HG02759 (cell line): ENCODE results near the gene TRIO.
"Not testable (repeated sequence)": the region's sequence is repeated elsewhere in the genome, so short reads cannot be mapped to it uniquely, and the experiment has no call there.

Experiments used
- ATAC-seq: cut with Tn5 transposase; IDR thresholded peaks from one replicate; pipeline ENCODE4 v1.9.1; 2021; ENCODE audit warnings: mild to moderate bottlenecking, moderate library complexity; ENCODE audit not compliant: unreplicated experiment

The TRIO gene

DNA sequence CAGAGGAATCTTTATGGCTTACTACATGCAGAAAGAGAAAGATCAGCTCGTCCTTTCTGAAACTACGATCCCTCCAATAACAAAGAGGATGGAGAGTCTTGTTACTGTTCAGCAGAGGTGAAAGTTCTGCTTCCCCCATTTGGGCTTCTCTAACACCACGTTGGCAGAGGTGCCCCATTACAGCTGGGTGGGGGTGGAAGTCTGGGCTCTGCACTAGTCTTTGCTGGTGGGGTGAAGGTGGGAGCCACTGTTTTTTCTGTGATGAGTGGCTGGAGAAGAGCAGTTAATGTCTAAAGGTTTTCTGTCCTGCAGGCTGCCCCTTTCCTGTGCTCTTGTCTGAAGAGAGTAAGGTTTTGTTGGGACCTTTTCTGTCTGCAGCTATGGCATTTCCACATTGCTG lies 373.8 kb downstream of the TRIO start:
- no peak for ATAC-seq

DNA sequence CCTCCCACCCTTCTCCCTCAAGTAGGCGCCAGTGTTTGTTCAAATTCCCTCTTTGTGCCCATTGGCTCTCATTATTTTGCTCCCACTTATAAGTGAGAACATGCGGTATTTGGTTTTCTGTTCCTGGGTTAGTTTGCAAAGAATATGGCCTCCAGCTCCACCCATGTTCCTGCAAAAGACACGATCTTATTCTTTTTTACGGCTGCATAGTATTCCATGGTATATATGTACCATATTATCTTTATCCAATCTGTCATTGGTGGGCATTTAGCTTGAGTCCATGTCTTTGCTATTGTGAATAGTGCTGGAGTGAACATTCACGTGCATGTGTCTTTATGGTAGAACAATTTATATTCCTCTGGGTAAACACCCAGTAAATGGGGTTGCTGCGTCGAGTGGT lies 375.5 kb downstream of the TRIO start:
- no peak for ATAC-seq

DNA sequence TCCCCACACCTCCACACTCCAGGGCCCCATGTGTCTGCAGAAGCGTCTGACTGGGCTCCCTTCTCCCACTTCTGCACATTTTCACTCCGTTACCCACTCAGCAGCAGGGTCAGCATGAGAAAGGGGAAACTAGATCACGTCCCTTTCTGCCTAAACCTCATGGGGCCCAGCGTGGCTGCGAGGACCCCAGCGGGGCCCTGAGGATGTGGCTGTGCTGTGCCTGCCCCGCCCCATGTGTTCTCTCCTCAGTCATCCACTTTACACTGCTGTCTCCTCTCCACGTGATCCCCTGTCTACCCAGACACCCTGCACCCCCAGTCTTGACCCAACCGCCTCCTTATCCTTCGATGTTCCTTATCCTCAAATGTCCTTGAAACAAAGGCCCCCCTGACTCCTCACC lies 378.6 kb downstream of the TRIO start:
- no peak for ATAC-seq

DNA sequence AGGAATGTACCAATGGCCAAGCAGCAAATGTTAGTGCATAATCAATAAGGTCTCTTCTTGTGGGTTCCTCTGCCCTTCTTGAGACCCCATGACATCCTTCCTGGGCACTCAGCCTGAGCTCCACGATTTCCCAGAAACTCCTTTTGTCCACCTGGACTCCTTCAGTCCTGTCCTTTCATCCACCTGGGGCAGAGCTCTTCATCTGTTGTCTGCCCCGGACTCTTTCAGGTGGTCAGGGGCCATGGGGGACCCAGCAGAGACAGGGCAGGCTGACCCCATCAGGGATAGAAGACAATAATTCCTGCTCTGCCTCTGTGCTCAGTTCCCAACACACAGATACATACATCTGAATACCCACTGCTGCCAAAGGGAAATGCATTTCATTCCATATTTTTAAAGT lies 379.6 kb downstream of the TRIO start:
- ATAC-seq: no peak

DNA sequence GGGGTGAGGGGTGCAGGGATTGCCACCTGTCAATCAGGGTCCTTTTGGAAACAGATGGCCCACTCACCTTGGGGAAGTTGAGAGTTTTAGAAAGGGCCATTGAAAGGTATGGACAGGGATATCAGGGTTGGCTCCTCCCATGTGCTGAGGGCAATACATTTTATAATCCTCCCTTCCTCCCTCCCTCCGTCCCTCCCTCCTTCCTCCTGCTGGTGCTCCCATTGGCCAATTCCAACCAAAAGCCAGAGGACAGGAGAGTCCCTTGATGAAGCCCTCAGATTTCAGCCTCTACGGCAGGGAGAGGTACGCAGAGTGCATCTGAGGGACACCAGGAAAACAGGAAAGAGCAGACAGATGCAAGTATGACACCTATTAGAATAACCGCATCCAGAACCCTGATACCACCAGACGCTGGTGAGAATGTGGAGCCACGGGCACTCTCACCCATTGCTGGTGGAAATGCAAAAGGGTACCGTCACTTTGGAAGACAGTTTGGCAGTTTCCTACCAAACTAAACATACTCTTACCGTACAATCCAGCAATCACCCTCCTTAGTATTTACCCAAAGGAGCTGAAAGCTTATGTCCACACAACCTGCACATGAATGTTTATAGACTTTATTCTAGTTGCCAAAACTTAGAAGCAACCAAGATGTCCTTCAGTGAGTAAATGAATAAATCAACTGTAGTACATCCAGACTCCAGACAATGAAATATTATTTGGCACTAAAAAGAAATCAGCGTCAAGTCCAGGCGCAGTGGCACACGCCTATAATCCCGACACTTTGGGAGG lies 380.3 kb downstream of the TRIO start:
- ATAC-seq: no peak

DNA sequence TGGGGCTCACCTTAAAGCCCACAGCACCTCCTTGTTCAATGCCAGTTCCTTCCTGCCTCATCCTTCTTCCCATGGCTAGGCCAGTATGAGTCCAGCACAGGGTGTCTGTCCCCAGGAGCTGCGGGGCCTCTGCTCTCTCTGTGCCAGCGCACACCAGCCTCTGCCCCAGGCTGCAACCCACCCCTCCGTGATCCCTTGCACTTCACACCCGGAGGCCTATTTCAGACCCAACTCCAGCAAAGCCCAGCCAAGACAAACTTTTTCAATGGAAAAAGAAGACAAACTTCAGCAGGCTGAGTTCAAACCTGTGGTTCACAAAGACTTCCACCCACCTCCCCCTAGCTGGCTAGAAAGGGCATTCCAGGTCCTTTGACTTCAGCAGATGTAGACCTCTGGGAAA lies 382.3 kb downstream of the TRIO start:
- ATAC-seq: no peak

DNA sequence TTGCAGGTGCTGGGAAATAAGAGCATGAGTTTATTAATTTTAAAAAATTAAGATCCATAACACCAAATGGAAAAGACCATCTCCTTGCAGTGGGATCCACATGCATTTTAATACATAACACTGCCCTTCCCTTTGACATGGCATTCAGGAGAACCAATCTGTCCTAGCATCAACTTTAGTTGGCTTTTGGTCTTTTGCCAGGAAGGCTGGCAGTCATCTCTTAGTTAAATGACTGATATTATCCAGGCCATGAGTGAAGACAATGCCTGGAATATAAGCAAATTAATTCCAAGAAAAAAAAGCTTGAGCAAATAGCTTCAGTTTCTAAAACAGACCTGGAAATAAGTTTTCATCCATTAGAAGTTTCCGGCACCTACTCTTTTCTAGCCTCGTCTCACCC lies 383.4 kb downstream of the TRIO start:
- ATAC-seq: no peak

DNA sequence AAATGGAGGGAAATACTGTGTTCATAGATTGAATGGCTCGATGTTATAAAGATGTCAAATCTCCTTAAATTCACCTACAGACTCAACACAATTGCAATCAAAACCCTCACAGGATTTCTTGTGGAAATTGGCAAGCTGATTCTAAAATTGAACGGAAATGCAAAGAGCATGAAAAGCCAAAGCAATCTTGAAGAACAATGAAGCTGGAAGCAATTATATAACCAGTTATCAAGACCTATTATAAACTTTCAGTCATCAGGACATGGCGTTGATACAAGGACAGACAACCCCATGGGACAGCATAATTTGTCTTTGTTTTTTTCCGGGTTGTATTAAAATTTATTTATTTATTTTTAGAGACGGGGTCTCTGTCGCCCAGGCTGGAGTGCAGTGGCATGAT lies 385.0 kb downstream of the TRIO start:
- ATAC-seq: no peak

DNA sequence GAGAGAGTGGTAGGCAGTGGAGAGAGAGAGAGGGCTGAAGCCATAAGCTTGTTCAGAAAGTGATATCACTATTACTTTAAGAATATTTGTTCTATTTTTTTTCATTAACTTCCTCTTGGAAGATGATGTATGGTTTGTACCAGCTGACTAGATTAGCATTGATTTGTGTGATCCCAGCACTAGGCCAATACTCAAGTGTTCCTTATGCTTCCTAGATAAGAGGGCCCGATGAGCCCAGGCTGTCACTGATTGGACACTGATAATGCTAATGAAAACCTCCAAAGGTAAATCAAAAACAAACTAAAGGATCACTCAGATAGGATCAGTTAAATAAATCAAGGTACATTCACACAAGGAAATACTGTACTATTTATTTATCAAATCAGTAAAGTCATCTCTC lies 385.8 kb downstream of the TRIO start:
- ATAC-seq: no peak

DNA sequence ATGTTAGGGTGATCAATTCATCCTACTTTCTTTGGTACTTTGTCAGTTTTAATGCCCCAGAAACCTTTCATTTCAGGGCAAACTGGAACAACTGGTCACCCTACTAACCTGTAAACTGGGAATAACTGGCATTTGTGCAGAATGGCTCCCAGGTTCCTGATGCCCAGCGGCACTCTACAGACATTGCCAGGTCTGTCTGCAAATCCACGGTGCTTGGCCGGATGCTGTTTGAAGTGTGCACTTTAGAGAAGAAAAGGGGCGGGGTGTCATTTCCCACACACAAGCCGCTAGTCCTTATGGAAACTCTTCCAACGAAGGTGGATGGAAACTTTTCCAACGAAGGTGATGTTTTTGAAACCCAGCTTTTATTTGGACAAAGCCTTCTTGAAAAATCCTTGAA lies 388.5 kb downstream of the TRIO start:
- no peak for ATAC-seq

DNA sequence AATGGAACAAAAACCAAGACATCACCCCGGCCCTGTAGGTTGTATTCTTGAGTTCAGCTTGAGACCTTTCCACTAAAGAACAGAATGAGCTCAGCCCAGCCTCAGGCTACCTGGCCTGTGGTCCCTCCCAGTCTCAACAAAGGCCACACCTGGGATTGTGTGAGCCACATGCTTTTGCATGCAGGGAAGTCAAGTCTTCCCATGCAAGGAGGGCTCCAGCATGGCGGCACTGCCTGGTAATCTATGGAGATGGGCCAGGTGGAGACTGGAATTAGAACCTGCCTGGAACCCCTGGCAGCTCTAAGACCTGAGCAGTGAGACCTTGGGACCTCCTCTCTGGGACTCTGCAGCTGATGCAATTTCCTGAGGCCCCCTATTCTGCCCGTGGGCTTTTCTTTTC lies 389.0 kb downstream of the TRIO start:
- ATAC-seq: no peak

DNA sequence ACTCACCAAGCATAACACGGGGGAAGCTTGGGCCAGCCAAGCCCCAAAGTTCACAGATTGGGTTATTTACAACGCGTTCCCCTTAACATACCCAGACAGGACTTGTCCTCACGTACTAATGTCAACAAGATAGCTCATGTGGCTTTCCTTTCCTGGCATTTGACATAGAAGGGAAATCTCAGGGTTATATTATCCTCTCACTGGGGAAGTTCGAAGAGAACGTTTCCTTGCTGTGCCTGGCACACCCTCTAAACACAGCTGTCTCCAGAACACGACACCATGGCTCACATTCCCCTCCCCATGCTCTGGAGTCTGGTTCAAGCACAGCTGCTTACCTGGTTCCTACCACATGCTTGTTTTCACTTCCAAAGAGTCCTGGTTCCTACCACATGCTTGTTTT lies 391.6 kb downstream of the TRIO start:
- ATAC-seq: no peak

DNA sequence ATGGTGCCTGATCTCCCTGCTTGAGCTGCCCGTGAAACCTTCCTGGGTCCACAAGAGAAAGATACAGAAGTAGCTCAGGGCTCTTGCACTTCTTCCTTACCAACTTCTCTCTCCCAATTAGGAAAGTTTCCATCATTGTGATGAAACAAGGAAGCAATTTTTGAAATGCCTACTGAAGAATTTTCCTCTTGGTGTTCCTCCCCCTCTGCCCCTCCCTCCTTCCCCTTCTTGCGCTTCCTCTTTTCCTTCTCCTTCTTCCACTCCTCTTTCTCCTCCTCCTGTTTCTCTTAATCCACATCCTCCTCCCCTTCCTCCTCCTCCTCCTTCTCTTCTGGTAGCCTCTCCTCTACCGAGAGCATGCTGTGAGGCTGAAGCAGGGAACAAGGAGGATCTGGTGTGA lies 402.2 kb downstream of the TRIO start:
- no peak for ATAC-seq

DNA sequence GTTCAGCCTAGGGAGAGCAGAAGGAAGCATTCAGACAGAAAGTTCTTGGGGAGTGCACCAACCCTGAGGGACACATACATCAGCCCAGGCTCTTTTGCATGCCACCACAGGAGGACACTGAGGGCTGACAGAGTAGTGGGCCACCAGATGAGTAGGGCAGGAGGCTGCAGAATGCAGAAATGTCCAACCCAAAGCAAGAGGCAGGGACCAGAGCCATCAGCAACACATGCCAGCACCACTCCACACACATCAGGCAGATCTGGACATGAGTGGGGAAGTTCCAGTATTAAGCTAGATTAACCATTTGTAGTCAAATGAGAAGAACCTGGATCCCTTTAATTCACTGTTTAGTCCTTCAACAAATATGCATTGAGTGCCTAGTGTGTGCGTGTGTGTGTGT lies 402.7 kb downstream of the TRIO start:
- ATAC-seq: no peak

DNA sequence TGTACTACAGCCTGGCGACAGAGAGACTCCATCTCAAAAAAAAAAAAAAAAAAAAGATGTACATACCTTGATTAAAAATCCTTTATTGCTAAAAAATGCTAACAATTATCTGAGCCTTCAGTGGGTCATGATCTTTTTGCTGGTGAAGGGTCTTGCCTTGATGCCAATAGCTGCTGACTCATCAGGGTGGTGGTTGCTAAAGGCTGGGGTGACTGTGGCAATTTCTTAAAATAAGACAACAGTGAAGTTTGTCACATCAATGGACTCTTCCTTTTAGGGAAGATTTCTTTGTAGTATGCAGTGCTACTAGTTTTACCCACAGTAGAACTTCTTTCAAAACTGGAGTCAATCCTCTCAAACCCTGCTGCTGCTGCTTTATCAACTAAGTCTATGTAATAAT lies 404.5 kb downstream of the TRIO start:
- no peak for ATAC-seq

DNA sequence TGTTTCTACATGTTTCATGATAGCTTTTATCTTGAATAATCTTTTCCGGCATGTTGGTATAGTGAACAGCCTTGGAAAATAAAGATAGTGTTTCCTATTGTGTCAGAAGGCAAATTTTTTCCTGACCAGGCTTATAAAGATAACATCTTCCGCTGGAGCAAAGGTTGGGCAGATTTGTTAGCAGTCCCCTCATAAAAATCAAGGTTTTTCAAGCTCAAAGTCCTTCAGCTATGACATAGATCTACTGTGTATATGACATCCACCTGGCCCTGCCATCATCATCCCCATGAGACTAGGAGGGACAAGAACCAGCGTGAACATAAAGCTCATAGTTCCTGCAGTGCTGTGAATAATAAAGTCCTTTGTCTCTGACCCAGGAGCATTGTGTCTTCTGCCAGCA lies 408.1 kb downstream of the TRIO start:
- ATAC-seq: no peak

DNA sequence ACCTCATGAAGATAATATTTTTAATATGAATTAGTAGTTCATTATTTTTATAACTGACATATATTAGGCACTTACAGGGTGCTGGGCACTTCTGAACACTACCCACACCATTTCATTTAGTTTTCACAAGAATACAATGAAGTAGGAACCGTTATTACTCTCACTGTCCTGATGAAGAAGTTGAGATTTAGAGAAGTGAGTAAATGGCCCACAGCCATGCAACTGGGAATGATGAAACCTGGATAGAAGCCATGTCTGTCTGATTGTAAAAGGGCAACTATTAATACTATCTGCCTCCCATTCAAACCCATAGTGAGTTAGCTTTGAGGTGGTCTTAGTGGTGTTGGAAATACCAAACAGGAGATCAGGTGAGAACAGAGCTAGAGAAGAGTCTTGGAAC lies 408.9 kb downstream of the TRIO start:
- ATAC-seq: no peak

DNA sequence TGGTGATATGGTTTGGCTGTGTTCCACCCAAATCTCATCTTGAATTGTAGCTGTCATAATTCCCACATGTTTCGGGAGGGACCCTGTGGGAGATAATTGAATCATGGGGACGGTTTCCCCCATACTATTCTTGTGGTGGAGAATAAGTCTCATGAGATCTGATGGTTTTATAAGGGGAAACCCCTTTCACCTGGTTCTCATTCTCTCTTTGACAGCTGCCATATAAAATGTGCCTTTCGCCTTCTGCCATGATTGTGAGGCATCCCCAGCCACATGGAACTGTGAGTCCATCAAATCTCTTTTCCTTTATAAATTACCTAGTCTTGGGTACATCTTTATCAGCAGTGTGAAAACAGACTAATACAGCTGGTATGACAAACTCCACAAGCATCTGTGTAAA lies 411.1 kb downstream of the TRIO start:
- ATAC-seq: not testable (repeated sequence)

DNA sequence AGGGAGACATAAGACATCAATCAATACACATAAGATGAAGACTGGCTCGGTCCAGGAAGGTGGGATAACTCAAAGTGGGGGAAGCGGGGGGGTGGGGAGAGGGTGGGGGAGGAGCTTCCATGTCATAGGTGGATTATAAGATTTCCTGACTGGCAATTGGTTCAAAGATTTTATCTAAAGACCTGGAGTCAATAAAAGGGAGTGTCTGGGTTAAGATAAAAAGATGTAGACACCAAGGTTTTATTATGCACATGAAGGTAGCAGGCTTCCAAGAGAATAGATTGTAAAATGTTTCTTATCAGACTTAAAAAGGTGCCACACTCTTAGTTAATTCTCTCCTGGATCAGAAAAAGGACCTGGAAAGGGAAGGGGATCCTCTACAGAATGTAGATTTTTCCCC lies 412.9 kb downstream of the TRIO start:
- ATAC-seq: no peak

DNA sequence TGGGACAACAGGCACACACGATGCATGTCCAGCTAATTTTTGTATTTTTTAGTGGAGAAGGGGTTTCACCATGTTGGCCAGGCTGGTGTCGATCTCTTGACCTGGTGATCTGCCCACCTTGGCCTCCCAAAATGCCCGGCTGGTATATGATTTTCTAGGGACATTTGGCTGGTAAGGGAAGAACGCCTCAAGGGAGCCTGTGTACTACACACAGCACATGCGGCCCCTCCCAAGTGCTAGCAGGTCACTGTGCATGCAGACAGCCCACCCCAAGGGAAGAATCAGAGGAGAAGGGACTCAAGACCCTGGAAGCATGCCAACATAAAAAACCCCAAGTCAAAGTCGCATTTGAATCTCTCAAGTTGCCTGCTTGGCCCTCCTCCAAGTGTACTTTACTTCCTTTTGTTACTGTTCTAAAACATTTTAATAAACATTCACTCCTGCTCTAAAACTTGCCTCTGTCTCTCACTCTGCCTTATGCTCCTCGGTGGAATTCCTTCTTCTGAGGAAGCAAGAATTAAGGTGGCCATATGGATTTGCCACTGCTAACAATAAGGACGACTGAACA lies 414.1 kb downstream of the TRIO start:
- no peak for ATAC-seq

DNA sequence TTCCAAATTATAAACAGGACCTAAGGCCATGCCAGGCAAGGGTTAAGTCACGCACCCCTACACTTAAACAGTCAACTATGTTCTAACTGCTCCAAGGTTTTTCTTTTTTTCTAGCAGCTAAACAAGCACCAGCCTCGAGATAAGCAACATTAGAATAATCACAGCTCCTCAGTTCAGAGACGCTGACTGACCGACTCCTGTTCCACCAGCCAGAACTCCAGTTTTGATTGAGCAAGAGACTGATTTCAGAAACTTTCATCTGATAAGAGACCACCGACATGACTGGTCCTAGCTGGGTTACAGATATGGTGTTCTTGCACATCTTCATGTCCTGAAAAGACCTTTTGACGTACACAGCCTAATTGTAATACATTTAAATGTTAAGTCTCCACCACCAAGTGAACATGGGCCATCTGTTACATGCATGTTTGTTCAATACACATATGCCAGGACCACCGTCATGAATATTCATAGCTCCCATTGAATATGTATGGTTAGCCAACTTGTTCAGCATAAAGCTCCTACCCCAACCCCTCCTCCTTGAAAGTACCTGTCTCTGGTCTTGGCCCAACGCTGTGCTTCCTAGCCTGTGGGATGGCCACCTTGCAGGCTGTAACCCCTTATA lies 414.8 kb downstream of the TRIO start:
- no peak for ATAC-seq
